Measurements from ENCODE around the gene C19orf85.

The C19orf85 gene

DNA sequence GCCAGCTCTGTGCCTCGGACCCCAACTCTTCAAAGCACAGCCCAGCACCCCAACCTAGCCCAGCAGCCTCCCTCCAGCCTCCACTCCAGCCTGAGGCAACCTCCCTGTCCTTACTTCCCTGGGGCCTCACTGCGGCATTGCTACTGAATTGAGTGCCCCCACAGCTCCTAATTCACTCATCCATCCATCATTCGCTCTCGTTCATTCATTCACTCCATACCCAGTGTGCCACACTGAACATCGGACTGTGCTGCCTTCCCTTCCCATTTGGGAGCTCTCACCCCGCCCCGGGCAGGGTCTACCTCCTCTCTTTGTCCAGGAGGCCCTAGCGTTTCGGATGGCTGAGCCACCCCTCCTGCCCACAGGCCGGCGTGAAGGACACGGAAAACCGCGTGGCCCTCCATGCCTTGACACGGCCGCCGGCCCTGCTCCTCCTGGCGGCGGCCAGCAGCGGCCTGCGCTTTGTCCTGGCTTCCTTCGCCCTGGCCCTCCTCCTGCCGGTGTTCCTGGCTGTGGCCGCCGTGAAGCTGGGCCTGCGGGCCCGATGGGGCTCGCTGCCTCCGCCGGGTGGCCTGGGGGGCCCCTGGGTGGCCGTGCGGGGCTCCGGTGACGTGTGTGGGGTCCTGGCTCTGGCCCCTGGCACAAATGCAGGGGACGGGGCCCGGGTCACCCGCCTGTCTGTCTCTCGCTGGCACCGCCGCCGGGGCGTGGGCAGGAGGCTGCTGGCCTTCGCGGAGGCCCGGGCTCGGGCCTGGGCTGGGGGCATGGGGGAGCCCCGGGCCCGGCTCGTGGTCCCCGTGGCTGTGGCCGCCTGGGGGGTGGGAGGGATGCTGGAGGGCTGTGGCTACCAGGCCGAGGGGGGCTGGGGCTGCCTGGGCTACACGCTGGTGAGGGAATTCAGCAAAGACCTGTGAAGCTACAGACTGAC is 21.8 kb upstream of the C19orf85 start:
- no peak for DNase-seq (ENCODE audit: extremely low spot score)
- ChIA-PET POLR2A (no interaction called here), CTCF (interaction anchor here (1.3 to 6.3 kb wide), 6 partner anchors 10 to 152 kb away, joined by 3 to 44 read pairs (median 6); partner anchors contain the start of gene ZNF628)
- TF ChIP-seq, protein P1, sequence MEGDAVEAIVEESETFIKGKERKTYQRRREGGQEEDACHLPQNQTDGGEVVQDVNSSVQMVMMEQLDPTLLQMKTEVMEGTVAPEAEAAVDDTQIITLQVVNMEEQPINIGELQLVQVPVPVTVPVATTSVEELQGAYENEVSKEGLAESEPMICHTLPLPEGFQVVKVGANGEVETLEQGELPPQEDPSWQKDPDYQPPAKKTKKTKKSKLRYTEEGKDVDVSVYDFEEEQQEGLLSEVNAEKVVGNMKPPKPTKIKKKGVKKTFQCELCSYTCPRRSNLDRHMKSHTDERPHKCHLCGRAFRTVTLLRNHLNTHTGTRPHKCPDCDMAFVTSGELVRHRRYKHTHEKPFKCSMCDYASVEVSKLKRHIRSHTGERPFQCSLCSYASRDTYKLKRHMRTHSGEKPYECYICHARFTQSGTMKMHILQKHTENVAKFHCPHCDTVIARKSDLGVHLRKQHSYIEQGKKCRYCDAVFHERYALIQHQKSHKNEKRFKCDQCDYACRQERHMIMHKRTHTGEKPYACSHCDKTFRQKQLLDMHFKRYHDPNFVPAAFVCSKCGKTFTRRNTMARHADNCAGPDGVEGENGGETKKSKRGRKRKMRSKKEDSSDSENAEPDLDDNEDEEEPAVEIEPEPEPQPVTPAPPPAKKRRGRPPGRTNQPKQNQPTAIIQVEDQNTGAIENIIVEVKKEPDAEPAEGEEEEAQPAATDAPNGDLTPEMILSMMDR (IDR thresholded peaks at IDR 0.05; ENCODE audit: control extremely low read depth, extremely low read depth, low read depth, missing control alignments) = no peak

DNA sequence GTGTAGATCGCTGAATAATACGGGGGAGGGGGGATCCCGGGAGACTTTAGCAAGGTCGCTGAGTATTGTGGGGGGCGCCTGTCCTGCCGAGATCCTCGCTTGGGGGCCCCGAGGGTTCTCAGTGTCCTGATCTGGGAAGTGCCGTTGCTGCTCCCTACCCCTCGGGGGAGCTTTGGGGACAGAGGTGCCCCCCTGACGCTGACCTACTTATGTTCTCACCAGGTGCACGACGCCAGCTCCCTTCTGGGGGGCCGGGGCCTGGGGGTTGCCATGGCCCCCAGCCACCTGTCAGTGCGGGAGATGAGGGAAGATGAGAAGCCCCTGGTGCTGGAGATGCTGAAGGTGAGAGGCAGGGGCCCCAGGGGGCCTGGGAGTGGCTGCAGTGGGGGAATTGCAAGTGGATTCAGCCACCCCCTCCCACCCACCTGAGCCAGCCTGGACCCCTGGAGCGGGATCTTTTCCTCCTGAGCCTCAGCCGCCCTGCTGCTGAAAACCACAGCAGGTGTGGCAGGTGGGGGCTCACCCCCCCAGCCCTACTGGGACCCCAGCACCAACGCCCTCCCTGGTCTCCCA is 21.0 kb upstream of the C19orf85 start:
- POLR2A ChIA-PET = interaction anchor here (0.8 kb wide), 1 partner anchor 24 kb away, joined by 4 read pairs; the partner anchor contains the start of gene ISOC2
- TF ChIP-seq, protein P1 (IDR thresholded peaks at IDR 0.05; ENCODE audit: control extremely low read depth, extremely low read depth, low read depth, missing control alignments) = no peak
- no peak for DNase-seq (ENCODE audit: extremely low spot score)
- CTCF ChIA-PET = interaction anchor here (0.9 to 6.3 kb wide), 7 partner anchors 9 to 184 kb away, joined by 3 to 44 read pairs (median 4); partner anchors contain the start of gene ZNF628

DNA sequence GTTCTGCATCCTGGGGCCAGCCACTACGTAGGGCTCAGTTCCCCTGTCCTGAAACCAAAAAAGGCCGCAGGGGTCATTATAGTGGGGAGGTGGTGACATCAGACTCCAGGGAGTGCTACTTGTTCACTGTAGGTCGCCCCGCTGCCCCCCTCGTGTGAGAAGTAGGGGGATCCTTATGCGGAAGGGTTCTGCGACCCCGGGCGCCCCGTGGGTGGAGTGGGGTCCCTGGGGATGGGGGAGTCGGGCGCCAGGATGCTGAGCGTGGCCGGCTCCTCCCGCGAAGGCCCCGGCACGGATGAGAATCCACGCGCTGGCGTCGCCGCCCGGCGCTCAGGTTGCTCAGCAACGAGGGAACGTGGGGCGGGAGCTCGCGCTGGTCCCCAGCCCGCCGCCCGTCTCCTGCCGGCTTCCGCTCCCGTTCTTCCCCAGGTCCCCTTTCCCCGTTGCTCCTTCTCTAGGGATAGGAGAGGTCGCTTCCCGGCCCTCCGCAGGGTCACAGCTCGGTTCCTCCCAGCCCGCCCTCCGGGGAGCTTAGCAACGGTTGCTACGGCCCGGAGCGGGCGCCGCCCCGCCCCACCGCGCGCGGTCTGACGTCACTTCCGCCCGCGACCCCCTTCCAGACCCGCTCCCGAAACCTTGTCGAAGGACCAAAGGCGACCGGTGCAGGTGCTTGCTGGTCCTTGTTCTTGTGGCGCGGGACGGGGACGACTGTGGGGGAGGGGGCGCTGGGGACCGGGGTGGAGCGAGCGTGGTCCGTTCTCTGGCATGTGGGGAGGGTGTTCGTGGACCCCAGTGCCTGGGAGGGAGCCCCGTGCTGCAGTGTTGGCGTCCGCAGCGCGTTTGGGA is 20.3 kb upstream of the C19orf85 start, which contains the start of gene NAT14:
NAT14 (plus strand) TSS at position 596 of the 846 bp plus-strand sequence. CDS start 521 bp downstream, outside the sequence.
- CTCF ChIA-PET = interaction anchor here (0.9 to 6.3 kb wide), 8 partner anchors 9 to 208 kb away, joined by 3 to 44 read pairs (median 4); partner anchors contain the start of gene ZNF628
- peak; percentile 91 for DNase-seq (ENCODE audit: extremely low spot score)
- POLR2A ChIA-PET = interaction anchor here (0.6 to 0.8 kb wide), 2 partner anchors 23 to 84 kb away, joined by 4 read pairs; partner anchors contain the start of gene ISOC2
- TF ChIP-seq, protein P1 (IDR thresholded peaks at IDR 0.05; ENCODE audit: control extremely low read depth, extremely low read depth, low read depth, missing control alignments) = no peak

DNA sequence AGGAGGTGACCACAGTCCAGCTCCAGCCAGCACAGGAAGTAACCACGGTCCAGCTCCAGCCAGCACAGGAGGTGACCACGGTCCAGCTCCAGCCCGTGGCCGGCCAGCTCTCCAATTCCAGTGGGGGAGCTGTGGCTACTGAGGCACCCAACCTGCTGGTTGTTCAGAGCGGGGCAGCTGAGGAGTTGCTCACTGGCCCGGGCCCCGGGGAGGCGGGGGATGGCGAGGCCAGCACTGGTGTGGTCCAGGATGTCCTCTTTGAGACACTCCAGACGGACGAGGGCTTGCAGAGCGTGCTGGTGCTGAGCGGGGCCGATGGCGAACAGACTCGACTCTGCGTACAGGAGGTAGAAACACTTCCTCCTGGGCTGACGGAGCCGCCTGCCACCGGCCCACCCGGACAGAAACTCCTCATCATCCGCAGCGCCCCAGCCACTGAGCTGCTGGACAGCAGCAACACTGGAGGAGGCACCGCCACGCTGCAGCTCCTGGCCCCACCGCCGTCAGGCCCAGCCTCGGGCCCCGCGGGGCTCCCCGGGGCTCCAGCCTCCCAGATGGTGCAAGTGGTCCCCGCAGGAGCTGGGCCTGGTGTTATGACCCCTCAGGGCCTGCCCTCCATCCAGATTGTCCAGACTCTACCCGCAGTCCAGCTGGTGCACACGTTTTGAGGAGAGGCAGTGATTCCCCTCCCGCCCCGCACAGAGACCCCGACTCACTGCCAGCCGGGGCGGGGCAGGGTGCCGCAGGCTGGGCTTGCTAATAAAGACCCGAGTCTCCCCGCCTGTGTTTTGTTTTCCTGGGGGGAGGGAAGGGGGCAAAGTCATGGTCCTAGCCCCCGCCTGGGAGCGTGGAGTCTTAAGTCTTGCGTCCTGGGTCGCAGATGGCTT is 19.4 kb upstream of the C19orf85 start:
- CTCF ChIA-PET = interaction anchor here (0.9 to 6.3 kb wide), 5 partner anchors 16 to 207 kb away, joined by 3 to 44 read pairs (median 6); no protein-coding TSS in a partner anchor
- DNase-seq (ENCODE audit: extremely low spot score) = no peak

DNA sequence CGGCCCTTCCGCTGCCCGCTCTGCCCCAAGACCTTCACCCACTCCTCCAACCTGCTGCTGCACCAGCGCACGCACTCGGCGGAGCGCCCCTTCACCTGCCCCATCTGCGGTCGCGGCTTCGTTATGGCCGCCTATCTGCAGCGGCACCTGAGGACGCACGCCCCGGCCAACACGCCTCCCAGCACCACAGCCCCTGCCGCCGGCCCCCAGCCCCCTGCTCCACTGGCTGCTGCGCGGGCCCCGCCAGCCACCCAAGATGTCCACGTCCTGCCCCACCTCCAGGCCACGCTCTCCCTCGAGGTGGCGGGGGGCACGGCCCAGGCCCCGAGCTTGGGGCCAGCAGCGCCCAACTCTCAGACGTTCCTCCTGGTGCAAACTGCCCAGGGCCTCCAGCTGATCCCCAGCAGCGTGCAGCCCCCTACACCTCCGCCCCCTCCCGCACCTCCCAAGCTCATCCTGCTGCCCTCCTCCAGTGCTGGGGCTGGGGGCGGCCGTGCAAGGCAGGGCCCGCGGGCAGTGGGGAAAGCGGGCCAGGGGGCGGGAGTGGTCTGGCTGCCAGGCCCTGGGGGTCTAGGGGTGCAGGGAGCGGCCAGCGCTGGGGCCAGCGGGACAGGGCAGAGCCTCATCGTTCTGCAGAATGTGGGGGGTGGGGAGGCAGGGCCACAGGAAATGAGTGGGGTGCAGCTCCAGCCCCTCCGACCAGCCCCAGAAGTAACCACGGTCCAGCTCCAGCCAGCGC is 18.6 kb upstream of the C19orf85 start:
- TF ChIP-seq, protein P1 (IDR thresholded peaks at IDR 0.05; ENCODE audit: control extremely low read depth, extremely low read depth, low read depth, missing control alignments) = no peak
- CTCF ChIA-PET = interaction anchor here (0.8 to 6.3 kb wide), 3 partner anchors 9 to 21 kb away, joined by 3 to 44 read pairs (median 37); no protein-coding TSS in a partner anchor
- no peak for DNase-seq (ENCODE audit: extremely low spot score)
- POLR2A ChIA-PET = no interaction called here

More for the DNA sequence above, 19.4 kb upstream of the C19orf85 start:
- TF ChIP-seq, protein P1 (IDR thresholded peaks at IDR 0.05; ENCODE audit: control extremely low read depth, extremely low read depth, low read depth, missing control alignments) = no peak
- POLR2A ChIA-PET = no interaction called here

Data from GM10248 (cell line).